ENCODE data around the gene OTOGL.

OTOGL gene

DNA sequence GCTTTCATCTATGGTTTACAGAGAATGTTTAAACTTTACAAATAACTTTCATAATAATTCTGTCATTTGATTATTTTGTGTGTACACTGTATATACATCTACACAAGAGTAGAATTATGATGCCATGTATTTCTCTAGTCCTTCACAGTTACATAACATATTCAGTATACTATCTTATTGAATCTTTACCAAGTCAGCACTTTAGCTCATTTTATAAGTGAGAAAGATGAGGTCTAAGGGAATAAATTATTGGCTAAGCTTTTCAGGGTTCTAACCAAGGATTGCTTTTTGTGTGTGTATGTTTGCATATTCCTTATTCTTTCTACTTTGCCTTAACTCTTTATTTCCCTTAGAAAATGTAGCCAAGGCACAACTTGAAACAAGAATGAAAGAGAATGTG, 260.4 kb downstream of the OTOGL start:
- H3K27me3 ChIP-seq (replicated peaks; ENCODE audit: control insufficient read depth, insufficient read depth, low read length), result no peaks in the 10 kb centered on the region
- no peak for DNase-seq (ENCODE audit: extremely low read depth, insufficient read length)
- no peaks in the 10 kb centered on the region for H3K36me3 ChIP-seq (ENCODE audit: control insufficient read depth, insufficient read depth, low read length)
- no peak overlapping the region for H3K4me3 ChIP-seq (replicated peaks; ENCODE audit: low read depth, low read length)
- TF ChIP-seq, protein P1, sequence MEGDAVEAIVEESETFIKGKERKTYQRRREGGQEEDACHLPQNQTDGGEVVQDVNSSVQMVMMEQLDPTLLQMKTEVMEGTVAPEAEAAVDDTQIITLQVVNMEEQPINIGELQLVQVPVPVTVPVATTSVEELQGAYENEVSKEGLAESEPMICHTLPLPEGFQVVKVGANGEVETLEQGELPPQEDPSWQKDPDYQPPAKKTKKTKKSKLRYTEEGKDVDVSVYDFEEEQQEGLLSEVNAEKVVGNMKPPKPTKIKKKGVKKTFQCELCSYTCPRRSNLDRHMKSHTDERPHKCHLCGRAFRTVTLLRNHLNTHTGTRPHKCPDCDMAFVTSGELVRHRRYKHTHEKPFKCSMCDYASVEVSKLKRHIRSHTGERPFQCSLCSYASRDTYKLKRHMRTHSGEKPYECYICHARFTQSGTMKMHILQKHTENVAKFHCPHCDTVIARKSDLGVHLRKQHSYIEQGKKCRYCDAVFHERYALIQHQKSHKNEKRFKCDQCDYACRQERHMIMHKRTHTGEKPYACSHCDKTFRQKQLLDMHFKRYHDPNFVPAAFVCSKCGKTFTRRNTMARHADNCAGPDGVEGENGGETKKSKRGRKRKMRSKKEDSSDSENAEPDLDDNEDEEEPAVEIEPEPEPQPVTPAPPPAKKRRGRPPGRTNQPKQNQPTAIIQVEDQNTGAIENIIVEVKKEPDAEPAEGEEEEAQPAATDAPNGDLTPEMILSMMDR (IDR thresholded peaks at IDR 0.05; ENCODE audit: insufficient read depth, low read length, poor library complexity, severe bottlenecking), result no peak

- no peaks in the 10 kb centered on the region for H3K36me3 ChIP-seq (ENCODE audit: control insufficient read depth, insufficient read depth, low read length)
- no peak for DNase-seq (ENCODE audit: extremely low read depth, insufficient read length)
- TF ChIP-seq, protein P1 (IDR thresholded peaks at IDR 0.05; ENCODE audit: insufficient read depth, low read length, poor library complexity, severe bottlenecking), result no peak
- H3K4me3 ChIP-seq (replicated peaks; ENCODE audit: low read depth, low read length), result no peak overlapping the region
- H3K27me3 ChIP-seq (replicated peaks; ENCODE audit: control insufficient read depth, insufficient read depth, low read length), result no peaks in the 10 kb centered on the region
These were observed 264.7 kb downstream of the OTOGL start for GRCh38 chr12:80364056-80364455.

DNA sequence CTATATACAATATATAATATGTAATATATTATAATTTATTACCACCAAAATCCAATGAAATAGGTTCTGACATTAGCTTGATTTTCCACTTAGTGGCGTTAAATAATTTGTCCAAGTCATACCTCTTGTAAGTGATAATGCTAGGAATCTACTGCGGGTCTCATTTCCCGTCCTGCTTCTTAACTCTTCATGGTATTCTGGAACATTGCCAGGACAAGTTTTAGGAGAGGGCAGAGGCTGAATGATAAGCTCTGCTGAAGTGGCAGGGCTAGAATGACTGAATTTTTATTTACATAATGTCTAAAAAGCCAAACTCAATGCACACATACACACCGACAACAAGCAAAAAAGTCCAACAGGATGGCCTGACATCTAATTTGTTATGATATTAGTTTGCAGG, 274.3 kb downstream of the OTOGL start:
- no peak for DNase-seq (ENCODE audit: extremely low read depth, insufficient read length)
- no peaks in the 10 kb centered on the region for H3K27me3 ChIP-seq (replicated peaks; ENCODE audit: control insufficient read depth, insufficient read depth, low read length)
- H3K36me3 ChIP-seq (ENCODE audit: control insufficient read depth, insufficient read depth, low read length), result no peaks in the 10 kb centered on the region
- no peak overlapping the region for H3K4me3 ChIP-seq (replicated peaks; ENCODE audit: low read depth, low read length)
- TF ChIP-seq, protein P1 (IDR thresholded peaks at IDR 0.05; ENCODE audit: insufficient read depth, low read length, poor library complexity, severe bottlenecking), result no peak

DNA sequence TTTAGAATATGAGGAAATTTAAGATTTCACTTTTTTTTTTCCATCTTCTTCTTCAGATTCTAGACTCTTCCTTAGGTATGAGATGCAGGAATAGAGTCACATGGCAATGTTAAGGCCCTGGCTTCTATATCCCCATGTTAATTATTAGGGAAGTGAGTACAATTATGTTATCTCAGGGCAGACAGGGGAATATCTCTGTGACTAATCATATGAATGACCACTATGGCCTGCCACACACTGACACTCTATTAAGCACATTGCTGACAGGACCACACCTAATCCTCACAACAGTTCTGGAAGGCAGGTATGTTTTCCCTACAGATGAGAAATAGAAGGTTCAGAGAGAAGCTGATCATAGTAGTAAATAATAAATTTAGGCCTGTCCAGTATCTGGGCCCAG, 275.3 kb downstream of the OTOGL start:
- no peak for DNase-seq (ENCODE audit: extremely low read depth, insufficient read length)
- H3K36me3 ChIP-seq (ENCODE audit: control insufficient read depth, insufficient read depth, low read length), result no peaks in the 10 kb centered on the region
- TF ChIP-seq, protein P1 (IDR thresholded peaks at IDR 0.05; ENCODE audit: insufficient read depth, low read length, poor library complexity, severe bottlenecking), result no peak
- H3K27me3 ChIP-seq (replicated peaks; ENCODE audit: control insufficient read depth, insufficient read depth, low read length), result no peaks in the 10 kb centered on the region
- no peak overlapping the region for H3K4me3 ChIP-seq (replicated peaks; ENCODE audit: low read depth, low read length)

GRCh38 chr12:80377140-80377794, 277.9 kb downstream of the OTOGL start:
- TF ChIP-seq, protein P1 (IDR thresholded peaks at IDR 0.05; ENCODE audit: insufficient read depth, low read length, poor library complexity, severe bottlenecking), result no peak
- no peak overlapping the region for H3K4me3 ChIP-seq (replicated peaks; ENCODE audit: low read depth, low read length)
- no peaks in the 10 kb centered on the region for H3K36me3 ChIP-seq (ENCODE audit: control insufficient read depth, insufficient read depth, low read length)
- no peak for DNase-seq (ENCODE audit: extremely low read depth, insufficient read length)
- no peaks in the 10 kb centered on the region for H3K27me3 ChIP-seq (replicated peaks; ENCODE audit: control insufficient read depth, insufficient read depth, low read length)

- no peak overlapping the region for H3K4me3 ChIP-seq (replicated peaks; ENCODE audit: low read depth, low read length)
- H3K36me3 ChIP-seq (ENCODE audit: control insufficient read depth, insufficient read depth, low read length), result no peaks in the 10 kb centered on the region
- TF ChIP-seq, protein P1 (IDR thresholded peaks at IDR 0.05; ENCODE audit: insufficient read depth, low read length, poor library complexity, severe bottlenecking), result no peak
- no peaks in the 10 kb centered on the region for H3K27me3 ChIP-seq (replicated peaks; ENCODE audit: control insufficient read depth, insufficient read depth, low read length)
- no peak for DNase-seq (ENCODE audit: extremely low read depth, insufficient read length)
These were observed 281.8 kb downstream of the OTOGL start for GRCh38 chr12:80381121-80381520.

Measured in GM06990 (cell line).